Testis (tissue), 2 donors: ENCODE measurements around the gene KLF5.

Experiments used
- CTCF ChIP-seq, 3 experiments: fragments of 450-650 bp in 2 of 3; fragments of 200-600 bp in 1 of 3; sonication (generic) in 1 of 3; IDR thresholded peaks; one replicate each; pipeline ENCODE4 v1.5.1; 2016 to 2019; ENCODE audit warnings: antibody characterized with exemption in 3 of 3, mild to moderate bottlenecking in 2 of 3, moderate library complexity in 1 of 3
- POLR2A ChIP-seq: fragments of 450-650 bp; IDR thresholded peaks from one replicate; pipeline ENCODE4 v1.6.1; 2017; ENCODE audit warnings: antibody characterized with exemption, mild to moderate bottlenecking, moderate library complexity

- TF ChIP-seq CTCF (IDR thresholded peaks at IDR 0.05) = no peak
- TF ChIP-seq POLR2A = no peak
Observed at GRCh38 chr13:73082895-73083294, 24.1 kb downstream of the KLF5 start.
